GM15510 (cell line): ENCODE measurements around the gene RBM23.
A peak's percentile ranks its signal among the peaks of the same experiment; 100 is the strongest.

Experiments
- POLR2A ChIP-seq: IDR thresholded peaks from 3 replicates; pipeline ENCODE4 v1.6.1; 2011; ENCODE audit warnings: borderline replicate concordance; ENCODE audit not compliant: insufficient read length; ENCODE audit errors: extremely low read depth

Gene RBM23

DNA sequence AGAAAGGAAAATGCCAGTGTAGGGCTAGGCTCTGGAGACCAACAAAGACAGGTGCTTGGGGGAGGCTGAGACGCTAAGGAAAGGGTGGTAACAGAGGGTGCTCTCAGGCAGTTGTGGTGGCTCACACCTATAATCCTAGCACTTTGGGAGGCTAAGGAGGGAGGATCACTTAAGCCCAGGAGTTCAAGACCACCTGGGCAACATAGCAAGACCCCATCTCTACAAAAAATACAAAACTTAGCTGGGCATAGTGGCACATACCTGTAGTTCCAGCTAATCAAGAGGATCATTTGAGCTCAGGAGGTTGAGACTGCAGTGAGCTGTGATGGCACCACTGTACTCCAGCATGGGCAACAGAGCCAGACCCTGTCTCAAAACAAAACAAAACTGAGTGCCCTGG lies 23.5 kb downstream of the RBM23 start:
- no peak for TF ChIP-seq POLR2A

DNA sequence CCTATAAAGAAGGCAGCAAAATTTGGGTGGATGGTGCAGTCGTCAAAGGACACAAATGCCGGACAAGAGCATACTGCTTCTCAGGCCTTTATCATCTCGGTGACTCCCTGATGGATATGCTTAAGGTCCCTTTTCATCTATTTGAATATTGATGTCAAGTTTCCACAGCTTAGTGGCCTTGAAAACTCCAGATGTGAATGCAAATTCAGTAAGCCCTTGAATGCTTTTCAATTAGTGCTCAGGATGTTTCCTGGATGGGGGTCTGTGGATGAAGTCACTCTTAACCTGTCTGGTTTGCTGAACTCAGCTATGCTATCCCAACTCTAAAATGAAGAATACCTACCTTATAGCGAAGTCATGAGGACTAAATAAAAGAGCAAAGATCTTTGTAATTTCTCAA lies 25.2 kb downstream of the RBM23 start:
- TF ChIP-seq POLR2A: no peak

- no peak for TF ChIP-seq POLR2A
These were observed 26.5 kb downstream of the RBM23 start for GRCh38 chr14:22892488-22892887.

GRCh38 chr14:22890416-22890815 lies 28.5 kb downstream of the RBM23 start:
- TF ChIP-seq POLR2A: no peak

DNA sequence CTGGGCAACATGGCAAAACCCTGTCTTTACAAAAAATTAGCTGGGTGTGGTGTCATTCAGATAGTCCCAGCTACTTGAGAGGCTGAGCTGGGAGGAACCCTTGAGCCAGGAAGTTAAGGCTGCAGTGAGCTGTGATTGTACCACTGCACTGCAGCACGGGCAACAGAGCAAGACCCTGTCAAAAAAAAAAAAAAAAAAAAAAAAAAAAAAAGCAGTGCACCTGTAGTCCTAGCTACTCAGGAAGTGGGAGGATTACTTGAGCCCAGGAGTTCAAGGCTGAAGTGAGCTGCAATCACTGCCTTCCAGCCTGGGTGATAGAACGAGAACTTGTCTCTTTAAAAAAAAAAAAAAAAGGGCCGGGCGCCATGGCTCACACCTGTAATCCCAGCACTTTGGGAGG lies 30.3 kb downstream of the RBM23 start:
- no peak for TF ChIP-seq POLR2A

DNA sequence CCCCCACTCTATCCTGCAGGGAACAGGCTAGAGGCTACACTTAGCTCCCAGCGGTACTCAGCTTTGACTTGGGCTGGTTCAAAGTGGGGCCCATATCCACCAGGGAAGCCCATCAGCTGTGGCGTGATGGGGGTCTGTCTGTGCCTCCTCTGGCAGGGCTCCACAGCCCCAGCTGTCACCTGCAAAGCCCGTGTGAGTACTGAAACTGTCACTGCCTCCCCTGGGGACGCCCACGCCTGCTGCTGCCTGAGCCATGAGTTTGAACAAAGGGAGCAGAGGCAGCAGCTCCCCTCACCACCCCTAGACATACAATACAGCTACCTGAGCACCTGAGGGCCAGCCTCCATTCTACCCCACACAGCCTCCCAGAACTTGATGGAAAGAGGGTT lies 31.0 kb downstream of the RBM23 start:
- peak; percentile 60 for TF ChIP-seq POLR2A

- TF ChIP-seq POLR2A: no peak
These were observed 31.5 kb downstream of the RBM23 start for GRCh38 chr14:22887260-22887989.

DNA sequence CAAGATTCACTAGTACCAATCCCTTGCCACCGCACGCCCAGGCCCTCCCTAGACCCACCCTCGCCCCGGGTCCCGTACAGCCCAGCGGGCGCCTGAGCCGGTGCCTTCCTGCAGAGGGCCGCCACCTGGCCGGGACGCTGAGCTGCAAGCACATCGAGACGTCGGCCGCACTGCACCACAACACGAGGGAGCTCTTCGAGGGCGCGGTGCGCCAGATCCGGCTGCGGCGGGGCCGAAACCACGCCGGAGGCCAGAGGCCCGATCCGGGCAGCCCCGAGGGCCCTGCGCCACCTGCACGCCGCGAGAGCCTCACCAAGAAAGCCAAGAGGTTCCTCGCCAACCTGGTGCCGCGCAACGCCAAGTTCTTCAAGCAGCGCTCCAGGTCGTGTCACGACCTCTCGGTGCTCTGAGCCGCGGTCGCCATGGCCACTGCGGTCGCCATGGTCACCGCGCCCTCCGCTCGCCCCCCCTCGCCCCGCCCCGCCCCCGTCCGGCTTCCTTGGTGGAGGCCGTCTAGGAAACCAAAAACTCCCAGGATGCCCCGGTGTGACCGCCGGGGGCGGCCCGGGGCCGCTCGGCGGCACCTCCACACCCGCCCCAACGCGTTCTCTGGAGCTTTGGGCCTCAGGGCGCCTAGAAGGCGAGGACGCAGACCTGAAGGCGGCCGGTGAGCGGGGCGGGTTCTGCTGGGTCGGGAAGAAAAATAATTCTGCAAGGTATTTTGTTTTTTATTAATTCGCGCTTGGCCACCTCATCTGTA lies 32.3 kb downstream of the RBM23 start:
- peak; percentile 83 for TF ChIP-seq POLR2A

- no peak for TF ChIP-seq POLR2A
These were observed 33.0 kb downstream of the RBM23 start for GRCh38 chr14:22885975-22886374.

- no peak for TF ChIP-seq POLR2A
These were observed 34.0 kb downstream of the RBM23 start for GRCh38 chr14:22884738-22885523.

DNA sequence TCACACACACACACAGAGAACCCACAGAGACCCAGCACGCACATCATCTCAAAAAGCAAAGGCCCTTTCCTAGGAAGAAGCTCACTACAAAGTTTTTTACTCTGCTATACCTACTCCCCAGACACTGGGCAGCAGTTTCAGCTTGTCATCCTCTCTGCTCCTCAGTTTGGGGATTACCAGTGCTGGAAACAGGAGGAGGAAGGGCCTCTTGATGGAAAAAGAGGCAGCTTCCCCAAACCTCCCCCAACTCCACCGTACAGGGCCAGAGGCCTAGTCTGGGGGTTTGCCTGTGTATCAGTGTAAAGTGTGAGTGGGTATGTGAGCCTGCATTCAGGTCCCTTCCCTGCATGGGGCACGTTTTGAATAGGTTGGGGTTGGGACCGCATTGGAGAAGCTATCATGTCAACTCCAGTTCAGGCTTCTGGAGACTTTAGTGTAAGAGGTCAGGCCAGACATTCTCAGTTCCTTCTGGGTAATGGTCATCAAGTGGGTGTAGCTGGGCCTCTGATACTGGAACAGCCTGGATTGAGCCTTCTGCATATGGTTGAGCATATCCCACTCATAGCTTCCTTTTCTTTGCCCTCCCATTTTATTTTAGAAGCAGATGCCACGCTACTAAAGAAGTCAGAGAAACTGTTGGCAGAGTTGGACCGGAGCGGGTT lies 34.7 kb downstream of the RBM23 start:
- no peak for TF ChIP-seq POLR2A

DNA sequence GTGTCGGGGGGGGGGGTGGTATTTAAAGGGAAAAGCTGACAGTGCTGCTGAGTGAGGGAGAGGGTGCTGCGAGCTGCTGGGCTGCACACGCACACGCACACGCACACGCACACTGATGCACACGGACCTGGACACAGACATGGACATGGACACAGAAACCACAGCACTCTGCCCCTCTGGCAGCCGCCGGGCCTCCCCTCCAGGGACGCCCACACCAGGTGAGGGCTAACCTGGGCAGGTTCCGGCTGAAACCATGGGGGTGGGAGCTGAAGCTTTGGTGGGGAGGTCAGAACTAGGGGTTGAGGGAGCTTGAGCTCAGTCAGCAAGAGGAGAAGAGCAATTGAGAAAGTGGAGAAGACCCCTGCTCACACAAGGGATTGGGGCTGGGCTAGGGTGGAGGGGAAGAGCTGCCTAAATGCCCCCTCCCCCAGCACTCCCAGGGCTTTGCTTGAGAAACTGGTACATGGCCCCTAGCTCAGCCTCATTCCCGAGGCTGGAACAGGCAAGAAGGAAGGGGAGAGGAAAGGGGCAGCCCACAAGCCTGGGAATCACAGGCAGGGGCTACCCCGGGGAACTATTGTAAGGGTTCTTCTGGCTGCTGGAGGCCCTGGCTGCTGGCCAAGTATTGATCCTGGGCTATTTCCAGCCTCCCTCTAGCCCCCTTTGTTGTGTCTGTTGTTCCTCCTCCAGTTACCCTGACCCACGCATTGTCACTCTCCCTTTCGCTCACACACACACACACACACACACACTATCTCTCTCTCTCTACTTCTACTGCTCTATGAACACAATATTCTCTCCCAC lies 35.6 kb downstream of the RBM23 start, which contains the start of gene REM2:
Gene REM2, plus strand, starts transcription at position 50 of the 804 bp plus-strand sequence. Its CDS starts 66 bp downstream, at position 116.
- TF ChIP-seq POLR2A: no peak

DNA sequence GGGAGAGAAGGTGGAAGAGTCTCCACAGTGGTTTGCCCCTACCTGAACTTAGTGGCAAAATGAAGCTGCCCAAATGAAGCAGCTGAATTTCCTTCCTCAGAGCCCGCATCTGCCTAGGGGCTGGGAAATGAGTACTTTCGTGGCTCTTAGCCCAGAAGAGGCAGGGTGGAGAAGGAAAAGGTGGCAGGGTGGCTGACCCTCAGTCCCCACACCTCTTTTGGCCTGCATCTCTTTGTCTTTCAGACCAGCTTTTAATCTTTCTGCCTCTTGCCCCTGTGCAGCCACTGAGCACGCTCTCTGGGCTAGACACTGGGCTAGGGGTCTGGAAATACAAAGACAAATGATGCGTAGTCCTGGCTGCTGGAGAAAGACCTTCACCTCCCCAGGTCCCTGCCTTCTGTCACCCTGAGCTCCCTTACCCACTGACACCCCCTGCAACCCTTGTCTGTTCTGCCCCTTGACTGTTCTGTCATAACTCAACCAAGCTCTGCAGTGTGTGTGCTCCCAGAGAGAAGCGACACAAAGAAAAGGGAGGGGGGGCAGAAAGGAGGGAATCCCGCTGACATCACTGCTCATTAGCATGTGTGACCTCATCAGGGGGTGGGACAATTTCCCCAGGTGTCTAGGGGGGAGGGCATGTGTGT lies 36.3 kb downstream of the RBM23 start:
- TF ChIP-seq POLR2A: no peak

DNA sequence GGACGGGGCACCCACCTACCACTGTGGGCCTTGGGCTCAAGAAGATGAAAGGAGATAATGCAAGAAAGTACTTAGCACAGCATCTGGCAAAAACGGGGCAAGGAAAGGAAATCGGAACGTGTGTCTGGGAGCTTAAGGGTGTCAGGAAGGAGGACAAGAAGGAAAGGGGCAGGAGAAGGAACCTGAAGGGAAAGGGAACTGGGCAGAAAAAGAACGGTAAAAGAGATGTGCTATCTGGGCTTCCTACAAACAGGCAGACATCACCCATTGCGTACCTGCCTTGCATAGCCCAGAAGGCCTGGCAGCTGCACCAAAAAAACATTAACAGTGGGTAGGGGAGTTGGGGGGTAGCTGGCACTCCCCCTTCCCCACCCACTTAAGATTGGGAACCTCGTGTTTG lies 36.9 kb downstream of the RBM23 start:
- no peak for TF ChIP-seq POLR2A
